GM23248 (cell line): ENCODE results near the gene S100A1. TPM values are rescaled to one million over a fixed set of nuclear protein-coding genes. Genes with fewer than 3 reads are reported as not detected.
"Not testable (repeated sequence)": the region's sequence is repeated elsewhere in the genome, so short reads cannot be mapped to it uniquely, and the experiment has no call there.

ENCODE experiments used
- DNase-seq: peaks from one replicate; pipeline ENCODE4 v3.0.0-alpha.2; 2015
- H2AFZ ChIP-seq: fragments of 200-600 bp; sonication (generic); 2 replicates; pipeline ENCODE4 v1.6.1; 2016; ENCODE audit warnings: antibody characterized with exemption
- H3F3A ChIP-seq: fragments of 200-600 bp; sonication (generic); 2 replicates; pipeline ENCODE4 v1.6.1; 2016; ENCODE audit warnings: mild to moderate bottlenecking, antibody characterized with exemption, mixed run types; ENCODE audit not compliant: insufficient read depth
- H3K27ac ChIP-seq: fragments of 200-600 bp; sonication (generic); 2 replicates; pipeline ENCODE4 v1.5.1; 2016; ENCODE audit warnings: mild to moderate bottlenecking
- H3K27me3 ChIP-seq: fragments of 200-600 bp; sonication (generic); replicated peaks from 2 replicates; pipeline ENCODE4 v1.6.1; 2016; ENCODE audit warnings: mild to moderate bottlenecking; ENCODE audit not compliant: insufficient read depth
- H3K36me3 ChIP-seq: fragments of 200-600 bp; sonication (generic); 2 replicates; pipeline ENCODE4 v1.6.1; 2016; ENCODE audit warnings: low read depth, mild to moderate bottlenecking
- H3K4me1 ChIP-seq: fragments of 200-600 bp; sonication (generic); 2 replicates; pipeline ENCODE4 v1.6.1; 2016; ENCODE audit warnings: mild to moderate bottlenecking; ENCODE audit not compliant: insufficient read depth
- H3K4me2 ChIP-seq: fragments of 200-600 bp; sonication (generic); one replicate; pipeline ENCODE4 v1.6.1; 2016; ENCODE audit warnings: mild to moderate bottlenecking; ENCODE audit not compliant: unreplicated experiment
- H3K4me3 ChIP-seq: fragments of 200-600 bp; sonication (generic); 2 replicates; pipeline ENCODE4 v1.5.1; 2016; ENCODE audit warnings: mild to moderate bottlenecking
- H3K79me2 ChIP-seq: fragments of 200-600 bp; sonication (generic); 2 replicates; pipeline ENCODE4 v1.6.1; 2016; ENCODE audit warnings: mild to moderate bottlenecking; ENCODE audit not compliant: insufficient read depth
- H3K9ac ChIP-seq: fragments of 200-600 bp; sonication (generic); 2 replicates; pipeline ENCODE4 v1.6.1; 2016; ENCODE audit warnings: mild to moderate bottlenecking
- H3K9me2 ChIP-seq: fragments of 200-600 bp; sonication (generic); 2 replicates; pipeline ENCODE4 v1.6.1; 2016; ENCODE audit warnings: mixed run types, mild to moderate bottlenecking, moderate library complexity; ENCODE audit not compliant: insufficient read depth
- H3K9me3 ChIP-seq: fragments of 200-600 bp; sonication (generic); one replicate; pipeline ENCODE4 v1.6.1; 2017; ENCODE audit warnings: low read depth
- H4K20me1 ChIP-seq: fragments of 200-600 bp; sonication (generic); 2 replicates; pipeline ENCODE4 v1.6.0; 2016; ENCODE audit not compliant: insufficient read depth
- EZH2 ChIP-seq: fragments of 200-600 bp; sonication (generic); IDR thresholded peaks from 2 replicates; pipeline ENCODE4 v1.6.1; 2018; ENCODE audit warnings: antibody characterized with exemption, mild to moderate bottlenecking; ENCODE audit not compliant: insufficient read depth, poor library complexity, severe bottlenecking
- EZH2phosphoT487 ChIP-seq: fragments of 200-600 bp; sonication (generic); IDR thresholded peaks from 2 replicates; pipeline ENCODE4 v1.6.1; 2018; ENCODE audit warnings: antibody characterized with exemption, moderate library complexity, mild to moderate bottlenecking, low read depth; ENCODE audit not compliant: insufficient read depth
- whole genome bisulfite sequencing, 2 experiments: methylation state at CpG; one replicate each; pipeline ENCODE4 v1.1.6; 2015 to 2017; ENCODE audit warnings: low lambda C conversion rate in 2 of 2, low coverage in 1 of 2; ENCODE audit errors: missing lambda C conversion rate in 2 of 2; 5-methylcytosine and 5-hydroxymethylcytosine counted together
- in situ Hi-C: fragments of 300-500 bp; cut with MboI; formaldehyde crosslinking; loops from 2 replicates; pipeline ENCODE4 v1.15.0; 2020
- polyA plus RNA-seq: library from polyadenylated mRNA; unstranded; fragments of >200 nt; fragmentation: Nextera tagmentation; extraction: Ambion mirVana; gene quantifications from 2 replicates; pipeline ENCODE4 v1.2.1, GENCODE V29; 2016
- total RNA-seq: library from RNA; depleted of rRNA; stranded (reverse); fragments of >200 nt; shearing (Covaris generic); gene quantifications from 2 replicates; pipeline ENCODE4 v1.2.3, GENCODE V29; 2014; rRNA removed

S100A1 gene
- not detected in 2 replicates for total RNA-seq
- polyA plus RNA-seq: 0.30 TPM in 1 of 2 replicates, not detected in the other

DNA sequence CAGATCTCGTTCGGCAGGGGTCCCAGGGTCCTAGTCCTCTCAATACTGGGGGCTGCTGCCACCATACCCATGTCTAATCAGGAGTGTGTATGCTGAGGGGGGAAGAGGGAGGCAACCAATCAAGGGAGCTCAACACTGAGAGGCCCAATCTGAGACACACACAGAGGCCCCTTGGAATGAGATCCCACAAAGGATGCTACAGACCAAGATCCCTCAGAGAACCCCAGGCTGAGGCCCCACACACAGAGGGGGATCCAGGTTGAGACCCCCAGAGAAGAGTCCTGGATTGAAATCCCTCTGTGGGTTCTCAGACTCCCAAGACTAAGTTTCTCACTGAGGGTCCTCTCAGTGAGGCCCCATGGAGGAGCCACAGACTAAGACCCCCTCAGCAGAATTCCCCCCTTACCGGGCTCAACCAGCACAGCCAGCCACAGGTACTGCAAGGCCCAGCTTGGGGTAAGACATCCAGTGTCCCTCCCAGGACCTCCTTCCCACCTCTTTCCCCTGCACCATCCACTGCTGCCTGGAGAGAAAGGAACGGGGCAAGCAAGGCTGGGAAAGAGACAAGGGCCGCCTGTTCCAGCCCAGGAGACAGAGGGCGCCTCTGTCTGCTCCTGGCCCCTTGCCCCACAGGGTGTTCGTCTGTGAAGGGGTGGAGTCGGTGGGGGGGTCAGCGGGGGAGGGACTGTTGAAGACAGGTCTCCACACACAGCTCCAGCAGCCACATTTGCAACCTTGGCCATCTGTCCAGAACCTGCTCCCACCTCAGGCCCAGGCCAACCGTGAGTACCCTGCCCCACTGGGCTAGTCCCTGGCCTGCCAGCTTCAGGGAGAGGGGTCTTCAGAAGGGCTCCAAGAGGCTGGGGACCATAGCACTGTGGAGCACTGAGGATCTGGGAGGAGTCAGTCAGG is at the start of gene S100A1:
Gene S100A1, plus strand, starts transcription at position 720 of the 912 bp plus-strand sequence. CDS start 2,088 bp downstream, outside the sequence.
- WGBS, 2 experiments: 63 to 64% methylated on average over 10 of the region's 10 CpGs
- H3K4me1 ChIP-seq: peaks cover 27% of the 10 kb centered on the region
- DNase-seq: no peak
- H3K9me3 ChIP-seq: no peaks in the 10 kb centered on the region
- H3K4me2 ChIP-seq: peak within 1 kb of the TSS; percentile 99
- no peaks in the 10 kb centered on the region for H3K27me3 ChIP-seq
- peaks cover 15% of the 10 kb centered on the region; the same call in 1 of the 2 replicates for H3K36me3 ChIP-seq
- in situ Hi-C loops: no loop called here
- TF ChIP-seq EZH2phosphoT487: no peak
- no peak for TF ChIP-seq EZH2
- H2AFZ ChIP-seq: peak within 1 kb of the TSS; percentile 74
- H3K79me2 ChIP-seq: peaks cover 38% of the 10 kb centered on the region
- no peaks in the 10 kb centered on the region for H4K20me1 ChIP-seq
- peak within 1 kb of the TSS; percentile 95 for H3K9ac ChIP-seq
- H3K27ac ChIP-seq: peak within 1 kb of the TSS; percentile 95
- H3K4me3 ChIP-seq: peak within 1 kb of the TSS; percentile 85
- H3F3A ChIP-seq: peaks cover 20% of the 10 kb centered on the region
- H3K9me2 ChIP-seq: no peaks in the 10 kb centered on the region

DNA sequence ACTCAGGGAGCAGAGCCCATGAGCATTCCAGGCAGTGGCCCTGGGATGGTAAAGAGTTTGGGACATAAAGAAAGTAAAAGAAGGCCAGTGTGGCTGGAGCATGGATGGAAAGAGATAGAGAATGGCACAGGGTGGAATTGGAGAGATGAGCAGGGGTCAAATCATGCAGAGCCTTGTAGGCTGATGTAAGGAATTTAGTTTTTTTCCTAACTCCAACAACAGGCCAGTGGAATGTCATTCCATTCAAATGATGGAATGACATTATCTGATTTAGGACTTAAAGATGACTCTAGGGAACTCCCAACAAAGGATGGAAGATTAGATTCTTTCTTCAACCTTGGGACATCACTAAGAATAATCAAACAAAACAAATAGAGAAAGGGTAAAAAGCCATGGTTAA is 49.7 kb upstream of the S100A1 start:
- H3K9ac ChIP-seq: no peak overlapping the region
- H3K4me3 ChIP-seq: no peak overlapping the region
- H3K79me2 ChIP-seq: no peaks in the 10 kb centered on the region
- no peaks in the 10 kb centered on the region for H3K9me3 ChIP-seq
- peaks cover 23% of the 10 kb centered on the region for H3K4me1 ChIP-seq
- no peaks in the 10 kb centered on the region for H3K9me2 ChIP-seq
- peak overlapping the region; percentile 34 for H3K4me2 ChIP-seq
- no peaks in the 10 kb centered on the region for H3K27me3 ChIP-seq
- no peaks in the 10 kb centered on the region for H3K36me3 ChIP-seq
- in situ Hi-C loops: no loop called here
- no peaks in the 10 kb centered on the region for H4K20me1 ChIP-seq
- TF ChIP-seq EZH2: no peak
- TF ChIP-seq EZH2phosphoT487: no peak
- peak; percentile 50 for DNase-seq
- H3K27ac ChIP-seq: peak overlapping the region; percentile 32; the same call in 1 of the 2 replicates
- 0 out of 2 replicates have a peak overlapping the region, but pooled peaks have one; percentile 3 for H2AFZ ChIP-seq
- H3F3A ChIP-seq: peaks cover 24% of the 10 kb centered on the region

GRCh38 chr1:153578936-153579335 is 49.3 kb upstream of the S100A1 start:
- WGBS, 2 experiments: 81 to 86% methylated on average over 3 of the region's 3 CpGs

DNA sequence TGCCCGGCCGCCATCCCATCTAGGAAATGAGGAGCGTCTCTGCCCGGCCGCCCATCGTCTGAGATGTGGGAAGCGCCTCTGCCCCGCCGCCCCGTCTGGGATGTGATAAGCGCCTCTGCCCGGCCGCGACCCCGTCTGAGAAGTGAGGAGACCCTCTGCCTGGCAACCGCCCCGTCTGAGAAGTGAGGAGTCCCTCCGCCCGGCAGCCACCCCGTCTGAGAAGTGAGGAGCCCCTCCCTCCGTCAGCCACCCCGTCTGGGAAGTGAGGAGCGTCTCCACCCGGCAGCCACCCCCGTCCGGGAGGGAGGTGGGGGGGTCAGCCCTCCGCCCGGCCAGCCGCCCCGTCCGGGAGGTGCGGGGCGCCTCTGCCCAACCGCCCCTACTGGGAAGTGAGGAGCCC is 45.4 kb upstream of the S100A1 start:
- peaks cover 23% of the 10 kb centered on the region for H3K4me1 ChIP-seq
- H3K79me2 ChIP-seq, H3K9me3 ChIP-seq, DNase-seq, H3K4me3 ChIP-seq, H3K9me2 ChIP-seq, in situ Hi-C loops, H4K20me1 ChIP-seq, H3K27me3 ChIP-seq, H2AFZ ChIP-seq, H3K36me3 ChIP-seq, H3K9ac ChIP-seq, H3K27ac ChIP-seq, H3K4me2 ChIP-seq: not testable (repeated sequence)
- 95 to 96% methylated on average over 10 to 34 of the region's 34 CpGs for WGBS, 2 experiments
- peaks cover 25% of the 10 kb centered on the region for H3F3A ChIP-seq

More at GRCh38 chr1:153578936-153579335, 49.3 kb upstream of the S100A1 start:
- in situ Hi-C loops: no loop called here
- Histone ChIP-seq H3K9ac (no peak overlapping the region), H3K9me2 (no peaks in the 10 kb centered on the region), H3K4me3 (no peak overlapping the region), H3K9me3 (no peaks in the 10 kb centered on the region), H4K20me1 (no peaks in the 10 kb centered on the region), H3K79me2 (no peaks in the 10 kb centered on the region), H3K4me1 (peaks cover 22% of the 10 kb centered on the region), H3K27me3 (no peaks in the 10 kb centered on the region), H2AFZ (peak overlapping the region; percentile 3; the same call in 1 of the 2 replicates), H3K4me2 (peak overlapping the region; percentile 34), H3K36me3 (no peaks in the 10 kb centered on the region), H3K27ac (peak overlapping the region; percentile 32; the same call in 1 of the 2 replicates), H3F3A (peaks cover 20% of the 10 kb centered on the region)
- DNase-seq: peak; percentile 46
- TF ChIP-seq EZH2phosphoT487: no peak
- TF ChIP-seq EZH2: no peak

DNA sequence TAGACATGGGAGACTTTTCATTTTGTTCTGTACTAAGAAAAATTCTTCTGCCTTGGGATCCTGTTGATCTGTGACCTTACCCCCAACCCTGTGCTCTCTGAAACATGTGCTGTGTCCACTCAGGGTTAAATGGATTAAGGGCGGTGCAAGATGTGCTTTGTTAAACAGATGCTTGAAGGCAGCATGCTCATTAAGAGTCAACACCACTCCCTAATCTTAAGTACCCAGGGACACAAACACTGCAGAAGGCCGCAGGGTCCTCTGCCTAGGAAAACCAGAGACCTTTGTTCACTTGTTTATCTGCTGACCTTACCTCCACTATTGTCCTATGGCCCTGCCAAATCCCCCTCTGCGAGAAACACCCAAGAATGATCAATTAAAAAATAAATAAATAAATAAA is 44.7 kb upstream of the S100A1 start:
- H3K9me3 ChIP-seq, H3K36me3 ChIP-seq, DNase-seq, H3K79me2 ChIP-seq, H3K4me3 ChIP-seq, H2AFZ ChIP-seq, H3K4me2 ChIP-seq, H4K20me1 ChIP-seq, H3K27me3 ChIP-seq, H3K9ac ChIP-seq, in situ Hi-C loops, H3K27ac ChIP-seq, H3K9me2 ChIP-seq: not testable (repeated sequence)
- H3F3A ChIP-seq: peaks cover 20% of the 10 kb centered on the region
- peaks cover 16% of the 10 kb centered on the region for H3K4me1 ChIP-seq
- 91 to 95% methylated on average over 3 of the region's 3 CpGs for WGBS, 2 experiments
